Left lobe of liver (tissue), 2 donors: ENCODE data around the gene GABRA5. TPM values are rescaled to one million over a fixed set of nuclear protein-coding genes. Genes with fewer than 3 reads are reported as not detected.
"Not testable (repeated sequence)": the region's sequence is repeated elsewhere in the genome, so short reads cannot be mapped to it uniquely, and the experiment has no call there.

Experiments
- ATAC-seq: fragments of 200-7000 bp; cut with Tn5 transposase; one replicate; pipeline ENCODE4 v1.9.1; 2020; ENCODE audit warnings: mild to moderate bottlenecking, moderate library complexity
- DNase-seq: peaks from one replicate; pipeline ENCODE4 v3.0.0-alpha.2; 2020; ENCODE audit warnings: low spot score
- total RNA-seq: library from RNA; stranded (reverse); gene quantifications from one replicate; pipeline ENCODE4 v1.2.1, GENCODE V29; 2021
- donor health status: DM: no; HTN: no; CAD: no; lungs with moderate emphysema.
- donor health status: DM: no; HTN: yes; CAD: no.

GABRA5 gene
- 0.25 TPM for total RNA-seq

DNA sequence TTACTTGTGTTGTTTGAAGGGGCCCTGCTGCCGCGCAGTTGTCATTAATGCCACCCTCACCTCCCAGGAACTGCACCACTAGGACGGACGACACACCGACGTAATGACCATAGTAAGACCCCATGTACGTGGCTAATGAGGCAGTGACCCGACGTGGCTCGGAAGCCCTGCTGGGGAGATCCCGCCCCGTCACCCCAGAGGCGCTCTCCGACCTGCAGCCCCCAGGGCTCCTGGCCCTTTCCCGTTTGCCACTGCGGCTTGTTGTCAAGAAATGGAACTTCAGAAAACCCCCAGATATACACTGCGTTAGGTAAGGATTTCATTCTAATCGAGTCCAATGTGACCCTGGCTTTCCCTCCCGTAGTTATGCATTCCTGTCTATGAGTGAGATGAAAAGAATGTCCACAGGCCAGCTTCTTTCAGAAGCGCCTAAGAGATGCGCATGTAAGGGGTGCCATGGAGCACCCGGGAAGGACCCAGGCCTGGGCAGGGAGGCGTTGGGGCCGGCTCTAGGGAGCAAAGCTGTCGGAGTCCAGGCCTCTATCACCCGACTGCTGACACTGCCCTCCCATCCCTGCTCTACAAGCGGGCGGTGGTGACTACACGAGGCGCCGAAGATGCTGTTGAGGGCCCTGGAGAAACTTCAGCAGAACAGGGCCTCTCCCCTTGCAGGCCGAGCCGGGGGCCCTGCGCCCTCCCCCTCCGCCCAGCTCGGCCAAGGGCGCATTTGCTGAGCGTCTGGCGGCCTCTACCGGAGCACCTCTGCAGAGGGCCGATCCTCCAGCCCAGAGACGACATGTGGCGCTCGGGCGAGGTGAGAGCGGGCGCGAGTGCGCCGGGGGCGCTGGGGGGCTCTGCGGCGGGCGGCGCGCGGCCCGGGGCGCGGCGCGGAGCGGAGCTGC, at the start of gene GABRA5:
Gene GABRA5, plus strand, starts transcription at position 765 of the 902 bp plus-strand sequence. CDS start 2,187 bp downstream, outside the sequence.
- DNase-seq (no peak), ATAC-seq (peak; percentile 76)

DNA sequence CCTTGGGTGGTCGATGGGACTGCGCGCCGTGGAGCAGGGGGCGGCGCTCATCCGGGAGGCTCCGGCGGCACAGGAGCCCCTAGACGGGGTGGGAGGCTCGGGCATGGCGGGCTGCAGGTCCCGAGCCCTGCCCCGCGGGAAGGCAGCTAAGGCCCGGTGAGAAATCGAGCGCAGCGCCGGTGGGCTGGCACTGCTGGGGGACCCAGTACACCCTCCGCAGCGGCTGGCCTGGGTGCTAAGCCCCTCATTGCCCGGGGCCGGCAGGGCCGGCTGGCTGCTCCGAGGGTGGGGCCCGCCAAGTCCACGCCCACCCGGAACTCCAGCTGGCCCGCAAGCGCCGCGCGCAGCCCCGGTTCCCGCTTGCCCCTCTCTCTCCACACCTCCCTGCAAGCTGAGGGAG, 35.7 kb upstream of the GABRA5 start:
- DNase-seq, ATAC-seq: not testable (repeated sequence)

DNA sequence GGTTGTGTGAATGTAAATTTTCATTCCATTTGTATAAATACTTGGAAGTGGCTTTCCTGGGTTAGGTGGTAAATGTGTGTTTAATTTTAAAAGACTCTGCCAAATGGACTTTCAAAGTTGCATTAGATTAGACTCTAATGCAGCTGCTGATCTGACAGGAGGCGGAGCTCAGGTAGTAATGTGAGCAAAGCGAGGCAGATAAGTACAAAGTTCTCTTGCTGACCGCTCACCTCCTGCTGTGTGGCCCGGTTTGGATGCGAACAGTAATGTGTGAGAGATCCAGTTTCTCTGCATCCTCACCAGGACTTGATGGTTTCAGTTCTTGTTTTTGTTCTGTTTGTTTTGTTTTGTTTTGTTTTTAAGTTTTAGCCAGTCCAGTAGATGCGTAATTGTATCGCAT, 34.9 kb upstream of the GABRA5 start:
- ATAC-seq (peak; percentile 34), DNase-seq (no peak)

GRCh38 chr15:26838742-26839460, 28.0 kb upstream of the GABRA5 start:
- DNase-seq (no peak), ATAC-seq (peak; percentile 57)

GRCh38 chr15:26841514-26841913, 25.3 kb upstream of the GABRA5 start:
- ATAC-seq (no peak), DNase-seq (no peak)

DNA sequence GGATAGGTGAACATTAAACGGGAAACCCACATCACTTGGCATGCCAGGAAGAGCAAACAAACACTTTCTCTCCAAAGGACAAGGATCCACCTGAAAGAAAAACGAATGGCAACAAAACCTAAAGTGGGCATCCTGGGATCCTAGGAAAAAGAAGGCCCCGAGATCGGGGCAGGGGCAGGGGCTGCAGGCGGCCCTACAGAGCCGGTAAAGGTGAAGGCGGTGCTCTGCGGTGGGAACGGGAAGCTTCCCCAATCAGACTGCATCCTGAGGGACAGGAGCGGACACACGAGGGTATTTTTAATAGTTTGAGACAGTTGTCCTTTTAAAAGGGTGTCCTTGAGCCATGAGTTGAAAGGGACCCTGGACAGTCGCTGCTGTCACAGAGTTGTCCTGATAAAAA, 24.9 kb upstream of the GABRA5 start:
- ATAC-seq (no peak), DNase-seq (no peak)

DNA sequence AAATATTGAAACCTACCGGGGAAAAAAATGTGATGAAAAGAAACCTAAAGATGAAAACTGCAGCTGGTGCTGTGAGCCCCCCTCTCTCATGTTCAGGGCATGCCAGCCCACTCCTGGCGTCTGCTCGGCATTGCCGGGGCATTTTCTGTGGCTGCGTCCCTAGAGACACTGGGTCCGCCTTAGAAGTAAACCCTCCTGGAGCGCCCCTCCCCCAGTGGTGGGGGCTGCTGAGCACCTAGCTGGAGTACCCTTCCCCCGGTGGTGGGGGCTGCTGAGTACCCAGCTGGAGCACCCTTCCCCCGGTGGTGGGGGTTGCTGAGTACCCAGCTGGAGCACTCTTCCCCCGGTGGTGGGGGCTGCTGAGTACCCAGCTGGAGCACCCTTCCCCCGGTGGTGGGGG, 24.5 kb upstream of the GABRA5 start:
- ATAC-seq = no peak
- no peak for DNase-seq

DNA sequence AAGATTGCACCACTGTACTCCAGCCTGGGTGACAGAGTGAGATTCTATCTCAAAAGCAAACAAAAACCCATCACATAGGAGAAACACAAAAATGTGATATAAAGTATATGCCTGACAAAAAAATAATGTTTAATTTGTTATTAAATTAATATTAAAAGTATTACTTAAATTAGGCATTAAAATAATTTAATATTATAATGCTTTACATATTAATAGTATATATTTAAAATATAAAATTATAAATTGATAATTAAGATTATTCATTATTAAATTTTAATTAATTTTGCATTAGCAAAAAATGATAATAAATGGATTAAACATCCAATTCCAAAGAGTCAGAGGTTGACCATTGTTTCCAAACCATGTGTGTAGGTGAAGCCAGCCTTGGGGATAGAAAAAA, 22.0 kb upstream of the GABRA5 start:
- no peak for ATAC-seq
- no peak for DNase-seq

DNA sequence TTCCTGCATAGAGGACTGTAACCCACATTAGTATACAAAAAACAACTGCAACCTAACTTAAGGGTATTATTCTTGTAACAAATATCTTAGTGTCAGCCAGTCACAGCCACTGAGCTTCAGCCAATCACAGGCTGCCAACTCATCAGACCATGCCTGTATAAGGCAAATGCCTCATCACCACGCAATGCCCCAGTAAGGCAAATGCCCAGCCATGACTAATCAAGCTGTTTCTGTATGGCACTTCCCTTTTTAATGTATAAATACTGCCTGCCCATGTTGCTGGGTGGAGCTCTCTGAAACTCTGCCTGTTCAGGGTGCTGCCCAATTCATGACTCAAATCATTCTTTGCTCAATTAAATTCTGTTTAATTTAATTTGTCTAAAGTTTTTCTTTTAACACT, 18.4 kb upstream of the GABRA5 start:
- DNase-seq (no peak), ATAC-seq (no peak)

GRCh38 chr15:26850161-26850560, 16.7 kb upstream of the GABRA5 start:
- ATAC-seq = no peak
- no peak for DNase-seq

DNA sequence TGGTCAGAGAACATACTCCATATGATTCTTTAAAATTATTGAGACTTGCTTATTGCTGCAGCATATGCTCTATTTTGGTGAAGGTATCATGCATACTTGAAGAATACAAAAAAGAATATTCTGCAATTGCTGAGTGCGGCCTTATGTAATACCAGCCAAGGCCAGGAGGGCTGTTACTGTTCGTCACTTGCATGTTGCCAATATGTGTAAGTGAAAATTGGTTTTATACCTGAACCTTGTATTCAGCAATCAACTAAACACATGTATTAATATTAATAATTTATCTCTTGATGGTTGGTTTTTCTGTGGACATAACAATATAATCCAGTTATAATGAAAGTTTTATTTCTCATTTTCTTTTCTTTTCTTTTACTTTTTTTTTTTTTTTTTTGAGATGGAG, 13.9 kb upstream of the GABRA5 start:
- no peak for DNase-seq
- no peak for ATAC-seq

GRCh38 chr15:26854435-26854834, 12.4 kb upstream of the GABRA5 start:
- DNase-seq (no peak), ATAC-seq (no peak)

GRCh38 chr15:26864664-26865191, 2.1 kb upstream of the GABRA5 start:
- peak; percentile 80 for ATAC-seq
- DNase-seq = no peak

DNA sequence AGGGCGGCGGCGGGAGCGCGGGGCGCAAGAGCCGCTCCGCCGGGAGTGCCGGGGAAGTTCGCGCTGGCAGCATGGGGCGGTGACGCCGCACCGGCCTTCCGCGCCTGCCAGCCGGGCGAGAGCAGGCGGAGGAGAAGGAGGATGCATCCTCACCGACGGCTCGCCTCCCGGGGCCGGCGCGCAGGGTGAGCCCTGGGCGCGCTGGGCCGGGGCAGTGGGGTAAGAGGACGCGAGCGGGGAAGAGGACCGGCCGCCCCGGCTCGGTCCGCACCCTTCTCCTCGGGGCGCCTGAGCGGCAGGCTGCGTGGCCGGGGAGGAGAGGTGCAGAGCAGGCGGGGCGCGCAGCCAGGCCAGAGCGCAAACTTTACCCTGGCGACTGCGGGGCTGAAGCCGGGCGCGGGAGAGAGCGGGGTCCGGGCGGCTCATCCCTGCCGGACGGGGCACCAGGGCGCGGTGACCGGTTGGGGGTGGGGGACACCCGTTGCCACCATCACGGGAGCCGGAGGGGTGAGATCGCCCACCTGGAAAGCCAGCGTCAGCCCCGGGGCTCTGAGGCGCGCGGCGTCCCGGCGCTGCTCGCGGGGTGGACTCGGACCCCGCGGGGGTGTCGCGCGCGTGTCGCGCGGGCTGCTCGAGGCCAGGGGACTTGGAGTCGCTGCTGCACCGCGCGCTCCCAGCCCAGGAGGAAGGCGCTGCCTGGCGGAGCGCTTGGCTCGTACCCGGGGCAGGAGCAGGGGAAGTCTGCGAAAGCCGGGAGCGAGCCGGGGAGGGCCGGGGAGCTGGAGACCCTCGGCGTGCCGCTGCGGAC, 542 bp downstream of the GABRA5 start:
- DNase-seq (no peak), ATAC-seq (no peak)

DNA sequence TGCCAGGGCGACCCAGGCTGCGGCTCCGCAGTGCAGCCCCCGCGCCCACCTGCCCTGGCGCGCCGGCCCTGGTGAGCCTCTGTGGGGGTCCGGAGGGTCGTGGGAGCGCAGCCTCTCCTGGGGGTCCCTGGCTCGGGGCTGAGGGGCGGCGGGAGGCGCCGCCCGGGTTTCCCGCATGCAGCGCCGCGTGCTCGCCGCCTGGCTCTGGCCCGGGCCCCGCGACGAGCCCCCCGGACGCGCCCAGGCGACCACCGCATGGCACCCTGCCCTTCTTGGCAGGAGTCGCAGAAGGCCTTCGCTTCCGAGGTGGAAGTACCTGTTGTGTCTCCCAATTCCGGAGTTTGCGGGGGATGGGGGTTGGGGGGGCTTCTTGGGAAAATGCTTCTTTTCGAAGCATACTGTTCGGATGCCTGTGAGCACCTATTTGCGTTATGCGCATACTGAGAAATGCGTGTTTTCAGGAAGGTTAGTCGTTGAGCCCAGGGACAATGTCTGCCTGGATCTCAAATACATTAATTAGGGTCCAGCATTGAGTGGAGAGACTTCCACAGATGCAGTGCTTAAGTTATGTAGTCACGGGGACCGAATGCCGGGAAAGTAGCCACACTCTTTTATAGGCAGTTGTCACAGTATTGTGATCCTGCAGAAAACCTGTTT, 1.3 kb downstream of the GABRA5 start:
- DNase-seq (no peak), ATAC-seq (no peak)

DNA sequence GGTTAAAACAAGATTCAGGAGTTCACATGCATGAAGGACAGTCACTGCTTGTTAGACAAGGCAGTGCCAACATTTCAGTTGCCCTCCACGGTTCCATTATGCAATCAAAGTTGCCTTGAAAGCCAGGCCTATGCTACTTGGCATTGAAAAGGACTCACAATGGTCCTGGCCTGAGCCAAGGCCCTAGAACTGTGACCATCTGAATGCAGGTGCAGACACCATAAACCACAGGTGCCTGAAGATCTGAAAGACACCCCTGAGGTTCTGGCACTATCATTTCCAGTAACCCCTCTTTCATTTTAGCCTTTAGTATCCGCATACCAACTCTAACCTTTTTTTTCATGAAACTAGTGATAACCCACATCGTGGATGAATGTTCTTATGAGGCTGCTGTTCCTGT, 2.8 kb downstream of the GABRA5 start:
- DNase-seq (no peak), ATAC-seq (no peak)

GRCh38 chr15:26870346-26870745, 3.5 kb downstream of the GABRA5 start:
- ATAC-seq (no peak), DNase-seq (no peak)

DNA sequence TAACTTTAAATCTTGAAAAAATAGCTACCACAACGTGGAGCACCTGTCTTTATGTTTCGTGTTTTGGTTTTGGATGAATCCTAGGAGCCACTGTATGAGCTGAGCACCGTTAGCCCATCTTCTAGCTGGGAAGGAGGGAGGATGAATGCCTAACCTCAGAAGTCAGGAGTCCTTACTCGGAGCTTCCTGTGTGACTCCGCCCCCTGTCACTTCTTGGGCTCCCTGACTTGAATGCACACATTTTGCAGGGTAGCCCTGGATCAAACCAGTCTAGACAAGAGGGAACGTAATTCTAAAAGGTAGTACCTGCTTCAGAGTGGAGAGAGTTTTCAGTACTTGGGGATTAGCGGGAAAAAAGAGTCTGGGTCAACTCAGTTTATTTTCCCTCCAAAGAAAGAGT, 5.3 kb downstream of the GABRA5 start:
- DNase-seq = no peak
- no peak for ATAC-seq

DNA sequence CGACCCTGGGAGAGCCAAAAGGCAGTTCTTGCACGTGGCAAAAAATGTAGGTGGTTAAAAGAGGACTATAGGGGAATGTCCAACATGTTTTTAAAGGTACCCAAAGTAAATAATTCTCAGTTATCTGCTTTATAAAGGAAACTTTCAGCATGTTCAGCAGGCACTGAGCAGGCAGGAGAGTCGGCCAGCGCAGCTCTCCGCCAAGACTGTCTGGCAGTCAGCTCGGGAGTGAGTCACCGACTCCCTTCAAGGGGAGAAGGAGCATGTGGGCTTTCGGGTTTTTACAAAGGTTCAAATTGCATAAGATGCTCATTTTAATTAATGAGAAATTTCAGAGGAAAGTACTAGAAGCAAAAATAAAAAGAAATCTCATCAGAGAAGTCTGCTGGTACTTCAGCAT, 7.0 kb downstream of the GABRA5 start:
- DNase-seq (no peak), ATAC-seq (no peak)

DNA sequence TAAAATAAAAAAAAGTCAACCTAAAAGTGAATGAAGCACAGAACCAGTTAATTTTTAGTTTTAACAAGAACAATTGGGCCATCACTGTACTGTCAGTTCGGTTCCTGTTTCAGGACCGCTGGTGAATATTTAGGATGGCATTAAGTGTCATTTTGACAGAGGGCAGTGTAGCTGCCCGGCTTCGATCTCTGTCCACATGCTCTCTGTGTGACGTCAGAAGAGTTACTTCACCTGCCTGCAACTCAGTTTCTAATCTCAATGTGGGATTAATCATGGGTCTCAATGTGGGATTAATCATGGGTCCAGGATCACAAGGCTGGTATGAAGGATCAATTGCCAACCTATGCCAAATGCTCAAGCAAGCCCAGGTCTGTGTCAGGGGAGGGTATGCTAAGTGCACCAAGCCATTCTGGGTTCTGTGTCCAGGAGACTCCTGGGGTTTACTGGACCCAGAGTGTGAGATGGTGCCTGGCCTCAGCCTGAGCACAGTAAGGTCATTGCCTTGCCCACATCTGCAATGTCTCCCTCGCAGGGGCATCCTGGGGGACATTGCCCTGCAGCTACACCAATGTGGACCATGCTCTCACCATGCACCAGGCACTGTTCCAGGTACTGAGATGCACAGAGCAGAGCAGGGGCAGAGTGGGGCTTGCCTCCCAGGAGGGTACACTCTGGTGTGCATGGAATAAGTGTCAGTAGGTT, 8.1 kb downstream of the GABRA5 start:
- no peak for DNase-seq
- no peak for ATAC-seq
